PC-9 (cell line): ENCODE data around the gene PCGF1. TPM values are rescaled to one million over a fixed set of nuclear protein-coding genes. Genes with fewer than 3 reads are reported as not detected.
"Not testable (repeated sequence)": the region's sequence is repeated elsewhere in the genome, so short reads cannot be mapped to it uniquely, and the experiment has no call there.

Experiments
- BruUV-seq: library from RNA; stranded (reverse); fragments of 400-500 nt; replicated peaks from 2 replicates; lab custom pipeline; 2021; lab: Mats Ljungman, UMichigan
- CTCF ChIA-PET: fragments of 300-600 bp; sonication (Branson Sonifier 250); formaldehyde crosslinking; loops from one replicate; lab custom pipeline; 2022; ENCODE audit warnings: antibody characterized with exemption; lab: Charles Lee
- POLR2A ChIA-PET: fragments of 300-600 bp; sonication (Branson Sonifier 250); formaldehyde crosslinking; loops from one replicate; lab custom pipeline; 2022; ENCODE audit warnings: antibody characterized with exemption; ENCODE audit not compliant: unreplicated experiment; lab: Charles Lee
- DNase-seq, 2 experiments: peaks; one replicate each; pipeline versions ENCODE4 v3.0.0 to v3.0.0-alpha.2; 2015 to 2022; ENCODE audit warnings: mixed read lengths in 1 of 2
- H2AFZ ChIP-seq: fragments of 200-600 bp; sonication (generic); 2 replicates; pipeline ENCODE4 v1.8.1; 2017; ENCODE audit warnings: antibody characterized with exemption
- H3F3A ChIP-seq: fragments of 200-600 bp; sonication (generic); 2 replicates; pipeline ENCODE4 v1.8.1; 2017; ENCODE audit warnings: antibody characterized with exemption, mild to moderate bottlenecking, low read depth; ENCODE audit not compliant: insufficient read depth
- H3K27ac ChIP-seq: fragments of 200-600 bp; sonication (generic); 2 replicates; pipeline ENCODE4 v1.6.1; 2016; ENCODE audit warnings: mixed run types
- H3K27me3 ChIP-seq: fragments of 200-600 bp; sonication (generic); 2 replicates; pipeline ENCODE4 v1.6.1; 2016; ENCODE audit warnings: low read depth, mixed run types; ENCODE audit not compliant: insufficient read depth
- H3K36me3 ChIP-seq: fragments of 200-600 bp; sonication (generic); 2 replicates; pipeline ENCODE4 v1.6.1; 2016; ENCODE audit warnings: low read depth, mixed run types
- H3K4me1 ChIP-seq: fragments of 200-600 bp; sonication (generic); replicated peaks from 2 replicates; pipeline ENCODE4 v1.6.1; 2016; ENCODE audit warnings: mixed run types; ENCODE audit not compliant: insufficient read depth
- H3K4me2 ChIP-seq: fragments of 200-600 bp; sonication (generic); 2 replicates; pipeline ENCODE4 v1.6.1; 2017; ENCODE audit warnings: mixed run types
- H3K4me3 ChIP-seq: fragments of 200-600 bp; sonication (generic); 2 replicates; pipeline ENCODE4 v1.6.1; 2016; ENCODE audit warnings: mixed run types
- H3K79me2 ChIP-seq: fragments of 200-600 bp; sonication (generic); 2 replicates; pipeline ENCODE4 v1.6.1; 2017; ENCODE audit warnings: low read depth, mixed run types
- H3K9me2 ChIP-seq: fragments of 200-600 bp; sonication (generic); 2 replicates; pipeline ENCODE4 v1.8.1; 2017; ENCODE audit warnings: mild to moderate bottlenecking; ENCODE audit not compliant: insufficient read depth
- H3K9me3 ChIP-seq: fragments of 200-600 bp; sonication (generic); 2 replicates; pipeline ENCODE4 v1.8.1; 2016; ENCODE audit warnings: low read depth; ENCODE audit not compliant: insufficient read depth
- H4K20me1 ChIP-seq: fragments of 200-600 bp; sonication (generic); 2 replicates; pipeline ENCODE4 v1.8.1; 2017; ENCODE audit not compliant: insufficient read depth
- EZH2 ChIP-seq: fragments of 200-600 bp; sonication (generic); IDR thresholded peaks from 2 replicates; pipeline ENCODE4 v1.8.0; 2017; ENCODE audit warnings: antibody characterized with exemption, low read depth
- intact Hi-C: fragments of 100-400 bp; cut with micrococcal nuclease; formaldehyde crosslinking; loops from one replicate; pipeline ENCODE4 v1.10.0; 2022; ENCODE audit not compliant: unreplicated experiment
- total RNA-seq: library from RNA; stranded (reverse); gene quantifications from 2 replicates; pipeline ENCODE4 v1.2.3, GENCODE V29; 2021
- TF ChIP-seq, protein P1 (sequence below): fragments of 200-600 bp; sonication (generic); conservative IDR thresholded peaks from 2 replicates; pipeline ENCODE4 v1.6.1; 2017; ENCODE audit warnings: mixed run types, antibody characterized with exemption, mild to moderate bottlenecking, moderate library complexity

Gene PCGF1
- total RNA-seq, 1 experiment from 2014 or later = 31.3 TPM

DNA sequence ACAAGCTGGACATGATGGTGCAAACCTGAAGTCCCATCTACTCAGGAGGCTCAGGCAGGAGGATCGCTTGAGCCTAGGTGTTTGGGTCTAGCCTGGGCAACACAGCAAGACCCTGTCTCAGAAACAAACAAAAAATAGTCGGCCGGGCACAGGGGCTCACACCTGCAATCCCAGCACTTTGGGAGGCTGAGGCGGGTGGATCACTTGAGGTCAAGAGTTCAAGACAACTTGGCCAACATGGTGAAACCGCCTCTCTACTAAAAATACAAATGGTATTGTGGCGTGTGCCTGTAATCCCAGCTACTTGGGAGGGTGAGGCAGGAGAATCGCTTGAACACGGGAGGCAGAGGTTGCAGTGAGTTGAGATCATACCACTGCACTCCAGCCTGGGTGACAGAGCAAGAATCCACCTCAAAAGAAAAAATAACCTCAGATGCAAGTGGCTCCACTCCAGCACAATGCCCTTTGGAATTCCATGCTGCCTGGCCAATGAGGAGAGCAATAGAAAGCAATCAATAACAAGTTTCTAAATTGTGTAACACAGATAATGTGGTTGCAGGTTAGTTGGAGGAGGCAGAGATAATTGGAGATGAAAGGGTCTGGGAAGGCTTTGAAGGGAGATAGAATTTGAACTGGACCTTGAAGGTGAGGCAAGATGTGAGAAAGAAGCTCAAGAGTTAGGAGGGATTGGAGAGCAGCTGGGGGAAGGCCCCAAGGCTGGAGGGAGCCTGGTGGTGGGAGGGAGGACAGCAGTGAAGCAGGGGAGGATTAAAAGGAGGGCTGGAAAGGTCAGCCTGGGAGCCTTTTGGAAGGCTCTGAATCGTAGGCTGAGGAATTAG, 18.6 kb downstream of the PCGF1 start:
- no peak overlapping the region for H2AFZ ChIP-seq
- H3K27ac ChIP-seq = no peak overlapping the region
- no peaks in the 10 kb centered on the region for H3K36me3 ChIP-seq
- H3K4me2 ChIP-seq = 0 out of 2 replicates have a peak overlapping the region, but pooled peaks have one; percentile 15
- ChIA-PET CTCF (no interaction called here), POLR2A (interaction anchor here (0.6 kb wide), 1 partner anchor 310 kb away, joined by 5 read pairs; the partner anchor contains the start of gene MOB1A)
- H3K79me2 ChIP-seq = peaks cover 8% of the 10 kb centered on the region; the same call in 1 of the 2 replicates
- H3K27me3 ChIP-seq = no peaks in the 10 kb centered on the region
- TF ChIP-seq EZH2 = no peak
- TF ChIP-seq, protein P1, sequence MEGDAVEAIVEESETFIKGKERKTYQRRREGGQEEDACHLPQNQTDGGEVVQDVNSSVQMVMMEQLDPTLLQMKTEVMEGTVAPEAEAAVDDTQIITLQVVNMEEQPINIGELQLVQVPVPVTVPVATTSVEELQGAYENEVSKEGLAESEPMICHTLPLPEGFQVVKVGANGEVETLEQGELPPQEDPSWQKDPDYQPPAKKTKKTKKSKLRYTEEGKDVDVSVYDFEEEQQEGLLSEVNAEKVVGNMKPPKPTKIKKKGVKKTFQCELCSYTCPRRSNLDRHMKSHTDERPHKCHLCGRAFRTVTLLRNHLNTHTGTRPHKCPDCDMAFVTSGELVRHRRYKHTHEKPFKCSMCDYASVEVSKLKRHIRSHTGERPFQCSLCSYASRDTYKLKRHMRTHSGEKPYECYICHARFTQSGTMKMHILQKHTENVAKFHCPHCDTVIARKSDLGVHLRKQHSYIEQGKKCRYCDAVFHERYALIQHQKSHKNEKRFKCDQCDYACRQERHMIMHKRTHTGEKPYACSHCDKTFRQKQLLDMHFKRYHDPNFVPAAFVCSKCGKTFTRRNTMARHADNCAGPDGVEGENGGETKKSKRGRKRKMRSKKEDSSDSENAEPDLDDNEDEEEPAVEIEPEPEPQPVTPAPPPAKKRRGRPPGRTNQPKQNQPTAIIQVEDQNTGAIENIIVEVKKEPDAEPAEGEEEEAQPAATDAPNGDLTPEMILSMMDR = no peak
- peaks cover 12% of the 10 kb centered on the region; the same call in 1 of the 2 replicates for H3K4me1 ChIP-seq
- H3K9me2 ChIP-seq = no peaks in the 10 kb centered on the region
- H3F3A ChIP-seq = peaks cover 15% of the 10 kb centered on the region
- no peak overlapping the region for H3K4me3 ChIP-seq
- H3K9me3 ChIP-seq = no peaks in the 10 kb centered on the region
- DNase-seq = no peak
- BruUV-seq = no TSS peak
- intact Hi-C loops = loop anchor here (10.0 kb wide), 1 partner anchor 166 kb away; the partner anchor contains the start of gene SEMA4F
- H4K20me1 ChIP-seq = no peaks in the 10 kb centered on the region

DNA sequence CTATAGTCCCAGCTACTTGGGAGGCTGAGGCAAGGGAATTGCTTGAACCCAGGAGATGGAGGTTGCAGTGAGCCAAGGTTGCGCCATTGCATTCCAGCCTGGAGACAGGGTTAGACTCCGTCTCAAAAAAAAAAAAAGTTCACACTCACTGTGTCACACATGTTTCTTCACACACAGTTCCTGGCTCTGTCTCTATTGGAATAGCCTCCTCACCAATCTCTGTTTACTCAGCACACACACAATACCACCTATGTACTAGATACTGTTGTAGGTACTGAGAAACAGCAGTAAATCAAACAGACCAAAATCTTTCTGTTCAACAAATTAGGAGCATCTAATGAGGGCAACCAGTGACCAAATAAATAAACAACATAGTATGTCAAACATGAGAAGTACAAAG, 21.4 kb downstream of the PCGF1 start:
- Histone ChIP-seq H3K9me3 (no peaks in the 10 kb centered on the region), H3K36me3 (no peaks in the 10 kb centered on the region), H3K4me2 (no peak overlapping the region), H3K4me3 (no peak overlapping the region), H3K4me1 (peaks cover 19% of the 10 kb centered on the region), H3K27me3 (no peaks in the 10 kb centered on the region), H3K79me2 (peaks cover 27% of the 10 kb centered on the region), H3K9me2 (no peaks in the 10 kb centered on the region), H3F3A (peaks cover 15% of the 10 kb centered on the region), H2AFZ (no peak overlapping the region), H3K27ac (no peak overlapping the region), H4K20me1 (no peaks in the 10 kb centered on the region)
- POLR2A ChIA-PET = no interaction called here
- no TSS peak for BruUV-seq
- no peak for TF ChIP-seq EZH2
- TF ChIP-seq, protein P1 = no peak
- intact Hi-C loops = loop anchor here (10.0 kb wide), 1 partner anchor 169 kb away; the partner anchor contains the start of gene SEMA4F
- CTCF ChIA-PET = interaction anchor here (0.7 kb wide), 1 partner anchor 25 kb away, joined by 4 read pairs; no protein-coding TSS in a partner anchor
- peak in 1 of 2 experiments; percentile 20 for DNase-seq

DNA sequence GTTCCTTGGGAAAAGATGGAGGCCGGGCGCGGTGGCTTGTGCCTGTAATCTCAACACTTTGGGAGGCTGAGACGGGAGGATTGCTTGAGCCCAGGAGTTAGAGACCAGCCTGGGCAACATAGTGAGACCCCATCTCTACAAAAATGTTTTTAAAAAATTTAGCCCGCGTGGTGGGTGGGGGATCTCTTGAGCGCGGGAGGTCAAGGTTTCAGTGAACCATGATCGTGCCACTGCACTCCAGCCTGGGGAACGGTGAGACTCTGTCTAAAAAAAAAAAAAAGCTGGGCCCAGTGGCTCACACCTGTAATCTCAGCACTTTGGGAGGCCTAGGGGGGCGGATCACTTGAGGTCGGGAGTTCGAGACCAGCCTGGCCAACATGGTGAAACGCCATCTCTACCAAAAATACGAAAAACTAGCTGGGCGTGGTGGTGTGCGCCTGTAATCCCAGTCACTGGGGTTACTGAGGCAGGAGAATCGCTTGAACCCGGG, 23.8 kb downstream of the PCGF1 start:
- DNase-seq = peak in 1 of 2 experiments; percentile 19
- CTCF ChIA-PET = interaction anchor here (0.5 to 2.0 kb wide), 3 partner anchors 14 to 104 kb away, joined by 3 to 7 read pairs (median 4); partner anchors contain the start of genes AUP1 and HTRA2
- H3K9me2 ChIP-seq, H4K20me1 ChIP-seq, H3K9me3 ChIP-seq, H3K27ac ChIP-seq, H3K27me3 ChIP-seq, POLR2A ChIA-PET, BruUV-seq: not testable (repeated sequence)
- H3K79me2 ChIP-seq = peaks cover 37% of the 10 kb centered on the region
- intact Hi-C loops = loop anchor here (1.0 to 10.0 kb wide), 6 partner anchors 24 to 171 kb away; partner anchors contain the start of genes AUP1, HTRA2, INO80B and PCGF1
- peak overlapping the region; percentile 89 for H3K4me2 ChIP-seq
- H3F3A ChIP-seq = peaks cover 22% of the 10 kb centered on the region
- H3K4me3 ChIP-seq = peak overlapping the region; percentile 92
- H3K36me3 ChIP-seq = peaks cover 12% of the 10 kb centered on the region
- H2AFZ ChIP-seq = peak overlapping the region; percentile 94
- H3K4me1 ChIP-seq = peaks cover 25% of the 10 kb centered on the region
